ENCODE measurements around the gene TRANK1. TPM values are rescaled to one million over a fixed set of nuclear protein-coding genes. Genes with fewer than 3 reads are reported as not detected.

TRANK1 gene
- total and polyA plus RNA-seq, 2 of the 4 experiments (the other 2 are of a cell fraction) = 7.9 to 12.7 TPM

GRCh38 chr3:36859494-36859893, 85.4 kb downstream of the TRANK1 start:
- no peak overlapping the region for H4K8ac ChIP-seq (ENCODE audit: low read depth in 2 of 2, low read length in 2 of 2)
- no peak for DNase-seq
- no peak overlapping the region for H2BK5ac ChIP-seq (ENCODE audit: low read depth, low read length, poor library complexity, severe bottlenecking)
- no peak overlapping the region for H2AK9ac ChIP-seq (replicated peaks; ENCODE audit: low read depth, low read length, poor library complexity)
- H3K9me1 ChIP-seq (ENCODE audit: insufficient read depth, low read length) = no peaks in the 10 kb centered on the region; the same call in 1 of the 2 replicates
- H3K27me3 ChIP-seq (ENCODE audit: control insufficient read depth, insufficient read depth, low read length) = no peaks in the 10 kb centered on the region
- no peak overlapping the region for H3K4me2 ChIP-seq (ENCODE audit: low read depth, low read length)
- H3K4me3 ChIP-seq (ENCODE audit: insufficient read depth, low read depth, low read length) = no peak overlapping the region
- H3K27ac ChIP-seq (ENCODE audit: insufficient read depth, low read length) = no peak overlapping the region
- no peak overlapping the region for H3K18ac ChIP-seq (ENCODE audit: low read depth, low read length)
- intact Hi-C loops (cut with micrococcal nuclease) (no loop called here), dilution Hi-C loops (cut with HindIII; ENCODE audit: low sequenced_read_pairs, unreplicated experiment) (no loop called here), in situ Hi-C loops (cut with MboI; ENCODE audit: low sequenced_read_pairs) (no loop called here)
- ChIA-PET POLR2A (ENCODE audit: unreplicated experiment) (no interaction called here), CTCF (no interaction called here)
- no peak overlapping the region for H3K56ac ChIP-seq (ENCODE audit: extremely low read depth, insufficient read depth, low read length)
- no peak overlapping the region for H3K14ac ChIP-seq (replicated peaks; ENCODE audit: low read depth, low read length)
- ATAC-seq (ENCODE audit: low read depth) = no peak
- H2BK20ac ChIP-seq (ENCODE audit: low read depth, low read length) = no peak overlapping the region
- no peak overlapping the region for H2AK5ac ChIP-seq (ENCODE audit: low read depth, low read length)
- H4K91ac ChIP-seq (ENCODE audit: insufficient read depth, low read depth, low read length) = no peak overlapping the region
- BruUV-seq (replicated peaks) = no TSS peak
- H3K9me3 ChIP-seq (ENCODE audit: control insufficient read depth, insufficient read depth, low read length) = no peaks in the 10 kb centered on the region
- 78% methylated on average over 1 of the region's 3 CpGs; no CpG with 5 or more reads in 1 of the 2 experiments for WGBS, 2 experiments (ENCODE audit: extremely low coverage in 2 of 2, insufficient read length in 1 of 2)
- no peaks in the 10 kb centered on the region for H3K4me1 ChIP-seq (ENCODE audit: control insufficient read depth, insufficient read depth, low read length)
- H2BK15ac ChIP-seq (ENCODE audit: low read depth, low read length) = no peak overlapping the region
- H2AFZ ChIP-seq (replicated peaks; ENCODE audit: low read length, poor library complexity) = no peak overlapping the region
- TF ChIP-seq SMC3 (IDR thresholded peaks at IDR 0.05; ENCODE audit: low read depth, low read length) (no peak), RAD21 (IDR thresholded peaks at IDR 0.05; ENCODE audit: low read length) (no peak), CEBPB (IDR thresholded peaks at IDR 0.05; ENCODE audit: low read depth, low read length) (no peak), POLR2A (IDR thresholded peaks at IDR 0.05; ENCODE audit: low read depth, low read length) (no peak), RCOR1 (IDR thresholded peaks at IDR 0.05; ENCODE audit: insufficient replicate concordance, low read length) (no peak), MAFK (IDR thresholded peaks at IDR 0.05; ENCODE audit: low read depth, low read length) (no peak), USF2 (IDR thresholded peaks at IDR 0.05; ENCODE audit: low read depth, low read length) (no peak), ELK1 (IDR thresholded peaks at IDR 0.05; ENCODE audit: borderline replicate concordance, low read depth, low read length) (no peak), BHLHE40 (IDR thresholded peaks at IDR 0.05; ENCODE audit: low read depth, low read length) (no peak)
- H3K9ac ChIP-seq (ENCODE audit: low read depth, low read length) = no peak overlapping the region
- H3K4ac ChIP-seq (ENCODE audit: low read depth, low read length) = no peak overlapping the region
- H2BK120ac ChIP-seq (ENCODE audit: low read depth, low read length) = no peak overlapping the region
- H3K23ac ChIP-seq (ENCODE audit: low read depth, low read length) = no peak overlapping the region
- no peak overlapping the region for H4K5ac ChIP-seq (ENCODE audit: low read depth, low read length)
- no peaks in the 10 kb centered on the region for H3K79me1 ChIP-seq (ENCODE audit: low read depth in 1 of 2, low read length in 2 of 2)
- peaks cover 22% of the 10 kb centered on the region for H3K36me3 ChIP-seq (ENCODE audit: control insufficient read depth, insufficient read depth, low read length)
- no peaks in the 10 kb centered on the region for H4K20me1 ChIP-seq (ENCODE audit: insufficient read depth, low read length)

Measured in IMR-90 (cell line).